Muscle layer of duodenum (tissue), 2 donors: ENCODE results near the gene NSUN3.
"Not testable (repeated sequence)": the region's sequence is repeated elsewhere in the genome, so short reads cannot be mapped to it uniquely, and the experiment has no call there.

Experiments
- H3K27ac ChIP-seq: one replicate; pipeline ENCODE4 v1.7.0; 2013; ENCODE audit warnings: mild to moderate bottlenecking, low read length
- H3K27me3 ChIP-seq: one replicate; pipeline ENCODE4 v1.7.0; 2013; ENCODE audit warnings: low read depth, mild to moderate bottlenecking, control low read depth, low read length
- H3K36me3 ChIP-seq, 2 donors: one replicate each; pipeline ENCODE4 v1.7.0; 2013; ENCODE audit warnings: low read length in 2 of 2, control low read depth in 1 of 2, mild to moderate bottlenecking in 1 of 2; ENCODE audit not compliant: insufficient read depth in 2 of 2, control insufficient read depth in 1 of 2
- H3K4me1 ChIP-seq, 2 donors: one replicate each; pipeline ENCODE4 v1.7.0; 2013; ENCODE audit warnings: low read length in 2 of 2, mild to moderate bottlenecking in 2 of 2, control low read depth in 1 of 2, moderate library complexity in 1 of 2; ENCODE audit not compliant: insufficient read depth in 2 of 2, control insufficient read depth in 1 of 2
- H3K4me3 ChIP-seq, 2 donors: one replicate each; pipeline ENCODE4 v1.7.0; 2013; ENCODE audit warnings: low read length in 2 of 2, low read depth in 1 of 2, mild to moderate bottlenecking in 1 of 2
- H3K9me3 ChIP-seq, 2 donors: one replicate each; pipeline ENCODE4 v1.7.0; 2013; ENCODE audit warnings: low read length in 2 of 2, control low read depth in 1 of 2, mild to moderate bottlenecking in 1 of 2; ENCODE audit not compliant: control insufficient read depth in 1 of 2
- donor health status: healthy.

Gene NSUN3

GRCh38 chr3:94070341-94070911, 7.6 kb downstream of the NSUN3 start:
- peaks cover 15% of the 10 kb centered on the region in 2 donors for H3K36me3 ChIP-seq
- H3K27me3 ChIP-seq: no peaks in the 10 kb centered on the region
- no peak overlapping the region for H3K4me3 ChIP-seq
- H3K27ac ChIP-seq: no peak overlapping the region
- no peaks in the 10 kb centered on the region for H3K4me1 ChIP-seq
- H3K9me3 ChIP-seq: no peaks in the 10 kb centered on the region

- peaks cover 21 to 22% of the 10 kb centered on the region in 2 donors for H3K36me3 ChIP-seq
- no peak overlapping the region for H3K27ac ChIP-seq
- no peaks in the 10 kb centered on the region for H3K4me1 ChIP-seq
- H3K27me3 ChIP-seq: no peaks in the 10 kb centered on the region
- H3K9me3 ChIP-seq: no peaks in the 10 kb centered on the region
- no peak overlapping the region for H3K4me3 ChIP-seq
Observed at GRCh38 chr3:94071713-94072284, 8.9 kb downstream of the NSUN3 start.

- Histone ChIP-seq H3K27me3 (no peaks in the 10 kb centered on the region), H3K4me3 (no peak overlapping the region), H3K9me3 (no peaks in the 10 kb centered on the region), H3K27ac (no peak overlapping the region), H3K4me1 (no peaks in the 10 kb centered on the region), H3K36me3 (peaks cover 18 to 19% of the 10 kb centered on the region in 2 donors)
Observed at GRCh38 chr3:94076055-94076454, 13.2 kb downstream of the NSUN3 start.

- not testable (repeated sequence) for H3K27me3 ChIP-seq, H3K4me3 ChIP-seq, H3K27ac ChIP-seq, H3K4me1 ChIP-seq, H3K9me3 ChIP-seq
- peaks cover 14 to 26% of the 10 kb centered on the region in 2 donors for H3K36me3 ChIP-seq
Observed at GRCh38 chr3:94080552-94080951, 17.7 kb downstream of the NSUN3 start.

GRCh38 chr3:94081884-94082283, 19.0 kb downstream of the NSUN3 start:
- H3K4me1 ChIP-seq: no peaks in the 10 kb centered on the region
- H3K9me3 ChIP-seq: no peaks in the 10 kb centered on the region
- H3K4me3 ChIP-seq: no peak overlapping the region
- peaks cover 8 to 21% of the 10 kb centered on the region in 2 donors for H3K36me3 ChIP-seq
- H3K27me3 ChIP-seq: no peaks in the 10 kb centered on the region
- no peak overlapping the region for H3K27ac ChIP-seq

- H3K9me3 ChIP-seq: no peaks in the 10 kb centered on the region
- peaks cover 6 to 18% of the 10 kb centered on the region in 2 donors for H3K36me3 ChIP-seq
- no peaks in the 10 kb centered on the region for H3K27me3 ChIP-seq
- H3K4me1 ChIP-seq: no peaks in the 10 kb centered on the region
- H3K4me3 ChIP-seq: no peak overlapping the region
- H3K27ac ChIP-seq: no peak overlapping the region
Observed at GRCh38 chr3:94082391-94082937, 19.6 kb downstream of the NSUN3 start.

- no peaks in the 10 kb centered on the region for H3K4me1 ChIP-seq
- H3K27ac ChIP-seq: no peak overlapping the region
- H3K9me3 ChIP-seq: no peaks in the 10 kb centered on the region
- no peak overlapping the region for H3K4me3 ChIP-seq
- no peaks in the 10 kb centered on the region for H3K27me3 ChIP-seq
- peaks cover 6 to 18% of the 10 kb centered on the region in 2 donors for H3K36me3 ChIP-seq
Observed at GRCh38 chr3:94083261-94083660, 20.4 kb downstream of the NSUN3 start.

- Histone ChIP-seq H3K27me3 (no peaks in the 10 kb centered on the region), H3K4me1 (no peaks in the 10 kb centered on the region), H3K9me3 (no peaks in the 10 kb centered on the region), H3K4me3 (no peak overlapping the region), H3K36me3 (peaks cover 4 to 28% of the 10 kb centered on the region in 2 donors), H3K27ac (no peak overlapping the region)
Observed at GRCh38 chr3:94089126-94089525, 26.3 kb downstream of the NSUN3 start.

- H3K27me3 ChIP-seq: no peaks in the 10 kb centered on the region
- H3K27ac ChIP-seq: no peak overlapping the region
- no peaks in the 10 kb centered on the region for H3K9me3 ChIP-seq
- no peaks in the 10 kb centered on the region for H3K4me1 ChIP-seq
- H3K4me3 ChIP-seq: no peak overlapping the region
- H3K36me3 ChIP-seq: peaks cover 14 to 39% of the 10 kb centered on the region in 2 donors
Observed at GRCh38 chr3:94092086-94092485, 29.2 kb downstream of the NSUN3 start.

- Histone ChIP-seq H3K27me3 (no peaks in the 10 kb centered on the region), H3K36me3 (peaks cover 23 to 43% of the 10 kb centered on the region in 2 donors), H3K4me3 (no peak overlapping the region), H3K27ac (no peak overlapping the region), H3K4me1 (no peaks in the 10 kb centered on the region), H3K9me3 (no peaks in the 10 kb centered on the region)
Observed at GRCh38 chr3:94093151-94093550, 30.3 kb downstream of the NSUN3 start.

- no peaks in the 10 kb centered on the region for H3K9me3 ChIP-seq
- H3K36me3 ChIP-seq: peaks cover 35 to 50% of the 10 kb centered on the region in 2 donors
- H3K4me3 ChIP-seq: no peak overlapping the region
- H3K27ac ChIP-seq: no peak overlapping the region
- no peaks in the 10 kb centered on the region for H3K4me1 ChIP-seq
- H3K27me3 ChIP-seq: no peaks in the 10 kb centered on the region
Observed at GRCh38 chr3:94095111-94095510, 32.2 kb downstream of the NSUN3 start.

GRCh38 chr3:94098452-94098851, 35.6 kb downstream of the NSUN3 start:
- Histone ChIP-seq H3K9me3 (no peaks in the 10 kb centered on the region), H3K4me1 (no peaks in the 10 kb centered on the region), H3K27ac (no peak overlapping the region), H3K4me3 (no peak overlapping the region), H3K36me3 (peaks cover 42 to 50% of the 10 kb centered on the region in 2 donors), H3K27me3 (no peaks in the 10 kb centered on the region)
